Activated B cell treated with CpG ODN at 0.5 μM for 24 hours (primary cell): ENCODE measurements around the gene FAM114A1. TPM values are rescaled to one million over a fixed set of nuclear protein-coding genes. Genes with fewer than 3 reads are reported as not detected.
A peak's percentile ranks its signal among the peaks of the same experiment; 100 is the strongest.
"Not testable (repeated sequence)": the region's sequence is repeated elsewhere in the genome, so short reads cannot be mapped to it uniquely, and the experiment has no call there.

ENCODE experiments used
- ATAC-seq: fragments of 200-7000 bp; cut with Tn5 transposase; one replicate; pipeline ENCODE4 v1.10.0; 2021; ENCODE audit warnings: low read depth, mild to moderate bottlenecking, moderate library complexity
- CTCF ChIA-PET: fragments of 350-600 bp; sonication (Branson Sonifier 250); formaldehyde crosslinking; loops from one replicate; lab custom pipeline; 2021; ENCODE audit warnings: antibody characterized with exemption; lab: Charles Lee
- POLR2A ChIA-PET: fragments of 350-600 bp; sonication (Branson Sonifier 250); formaldehyde crosslinking; loops from one replicate; lab custom pipeline; 2021; ENCODE audit warnings: antibody characterized with exemption; lab: Charles Lee
- DNase-seq: peaks from one replicate; pipeline ENCODE4 v3.0.0; 2022
- H3K27ac Mint-ChIP-seq: one replicate; pipeline ENCODE4 v1.8.0; 2020; ENCODE audit warnings: mixed read lengths
- H3K27me3 Mint-ChIP-seq: one replicate; pipeline ENCODE4 v1.8.0; 2021; ENCODE audit warnings: mixed read lengths
- H3K36me3 Mint-ChIP-seq: one replicate; pipeline ENCODE4 v1.8.0; 2021; ENCODE audit warnings: low read depth, mixed read lengths
- H3K4me1 Mint-ChIP-seq: one replicate; pipeline ENCODE4 v1.8.0; 2021; ENCODE audit warnings: mixed read lengths
- H3K4me3 Mint-ChIP-seq: one replicate; pipeline ENCODE4 v1.8.0; 2020; ENCODE audit warnings: mild to moderate bottlenecking, mixed read lengths
- H3K9me3 Mint-ChIP-seq: one replicate; pipeline ENCODE4 v1.8.0; 2020; ENCODE audit warnings: mixed read lengths
- CTCF ChIP-seq: fragments of 200-600 bp; IDR thresholded peaks from one replicate; pipeline ENCODE4 v1.8.0; 2022; ENCODE audit warnings: antibody characterized with exemption, mild to moderate bottlenecking
- intact Hi-C: fragments of 100-400 bp; cut with micrococcal nuclease; formaldehyde crosslinking; loops from one replicate; pipeline ENCODE4 v1.15.1; 2024
- total RNA-seq: library from RNA; stranded (reverse); gene quantifications from 2 replicates; pipeline ENCODE4 v1.2.3, GENCODE V29; 2022

Gene FAM114A1
- total RNA-seq, 1 donor from 2014 or later: 3.3 TPM

DNA sequence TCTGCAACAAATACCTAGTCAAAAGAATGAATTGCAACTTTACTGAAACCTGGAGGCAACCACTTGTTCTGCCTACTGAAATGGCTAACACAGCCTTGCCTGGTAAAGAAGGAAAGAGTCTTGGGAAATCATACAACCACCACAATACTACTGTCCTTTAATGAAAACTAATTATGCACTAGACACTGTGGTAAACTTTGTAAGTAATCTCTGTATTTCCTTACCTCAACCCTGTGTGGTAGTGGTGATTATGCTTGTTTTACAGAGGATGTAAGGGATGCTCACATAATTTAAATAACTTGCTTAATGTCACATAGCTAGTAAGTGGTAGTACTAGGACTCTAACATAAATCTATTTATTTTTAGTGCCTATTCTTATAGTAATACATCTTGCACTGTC is 119.9 kb downstream of the FAM114A1 start:
- Mint-ChIP-seq H3K36me3 (peaks cover 66% of the 10 kb centered on the region), H3K4me1 (peaks cover 56% of the 10 kb centered on the region), H3K27ac (peak overlapping the region; percentile 72), H3K27me3 (no peaks in the 10 kb centered on the region), H3K4me3 (no peak overlapping the region), H3K9me3 (no peaks in the 10 kb centered on the region)
- ChIA-PET POLR2A (interaction anchor here (1.0 to 6.0 kb wide), 2 partner anchors 44 to 58 kb away, joined by 3 to 73 read pairs; no protein-coding TSS in a partner anchor), CTCF (interaction anchor here (1.1 to 1.6 kb wide), 2 partner anchors 84 to 148 kb away, joined by 4 read pairs; no protein-coding TSS in a partner anchor)
- ATAC-seq (peak; percentile 8), DNase-seq (no peak)
- intact Hi-C loops: loop anchor here (5.0 kb wide), 1 partner anchor 45 kb away; the partner anchor contains the start of gene TMEM156
- no peak for TF ChIP-seq CTCF

GRCh38 chr4:38988353-38988752 is 120.7 kb downstream of the FAM114A1 start:
- ChIA-PET POLR2A (interaction anchor here (1.0 to 6.0 kb wide), 2 partner anchors 43 to 57 kb away, joined by 3 to 73 read pairs; no protein-coding TSS in a partner anchor), CTCF (interaction anchor here (1.6 kb wide), 1 partner anchor 147 kb away, joined by 4 read pairs; no protein-coding TSS in a partner anchor)
- intact Hi-C loops: loop anchor here (5.0 kb wide), 1 partner anchor 44 kb away; the partner anchor contains the start of gene TMEM156
- H3K27ac Mint-ChIP-seq: peak overlapping the region; percentile 85
- ATAC-seq, H3K9me3 Mint-ChIP-seq, DNase-seq, H3K27me3 Mint-ChIP-seq, H3K4me3 Mint-ChIP-seq: not testable (repeated sequence)
- peaks cover 56% of the 10 kb centered on the region for H3K4me1 Mint-ChIP-seq
- peaks cover 60% of the 10 kb centered on the region for H3K36me3 Mint-ChIP-seq

DNA sequence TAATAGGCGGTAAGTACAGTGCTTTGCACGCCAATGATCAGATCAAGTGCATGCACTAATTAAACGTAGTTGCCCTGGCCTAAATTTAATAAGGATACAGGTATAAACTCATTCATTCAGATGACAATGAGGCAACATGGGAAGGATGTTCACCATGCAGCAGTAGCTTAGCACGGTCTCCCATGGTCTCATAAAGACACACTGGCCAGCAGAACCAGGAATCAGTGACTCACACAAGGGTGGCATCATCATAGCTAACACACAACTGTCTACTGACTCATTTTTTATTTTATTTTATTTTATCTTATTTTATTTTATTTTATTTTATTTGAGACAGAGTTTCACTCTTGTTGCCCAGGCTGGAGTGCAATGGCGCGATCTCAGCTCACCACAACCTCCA is 121.9 kb downstream of the FAM114A1 start:
- Mint-ChIP-seq H3K27ac (peak overlapping the region; percentile 85), H3K4me3 (no peak overlapping the region), H3K4me1 (peaks cover 47% of the 10 kb centered on the region), H3K9me3 (no peaks in the 10 kb centered on the region), H3K36me3 (peaks cover 62% of the 10 kb centered on the region), H3K27me3 (no peaks in the 10 kb centered on the region)
- DNase-seq (no peak), ATAC-seq (no peak)
- ChIA-PET POLR2A (interaction anchor here (6.0 kb wide), 1 partner anchor 56 kb away, joined by 73 read pairs; no protein-coding TSS in a partner anchor), CTCF (no interaction called here)
- no peak for TF ChIP-seq CTCF
- intact Hi-C loops: loop anchor here (5.0 kb wide), 1 partner anchor 43 kb away; the partner anchor contains the start of gene TMEM156

DNA sequence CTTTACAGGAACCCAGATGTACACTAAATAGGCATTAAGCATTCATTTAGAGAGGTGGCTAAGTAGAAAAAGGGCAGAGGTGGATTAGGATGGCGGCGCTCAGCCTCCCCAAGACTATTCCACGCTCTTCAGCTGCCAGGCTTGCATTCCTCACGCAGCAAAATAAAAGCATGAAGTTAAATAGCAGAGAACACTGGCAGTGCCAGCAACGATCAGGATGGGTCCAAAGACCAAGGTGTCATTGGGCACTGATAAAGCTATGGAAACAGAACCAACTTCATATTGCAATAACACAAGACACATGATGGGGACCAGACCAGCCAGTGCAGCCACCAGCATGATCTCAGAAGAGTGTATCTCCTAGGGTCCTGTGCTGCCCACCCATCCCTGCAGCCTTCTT is 122.6 kb downstream of the FAM114A1 start:
- peaks cover 42% of the 10 kb centered on the region for H3K4me1 Mint-ChIP-seq
- no peaks in the 10 kb centered on the region for H3K27me3 Mint-ChIP-seq
- no peak for TF ChIP-seq CTCF
- DNase-seq (no peak), ATAC-seq (no peak)
- peak overlapping the region; percentile 24 for H3K27ac Mint-ChIP-seq
- peaks cover 69% of the 10 kb centered on the region for H3K36me3 Mint-ChIP-seq
- no peaks in the 10 kb centered on the region for H3K9me3 Mint-ChIP-seq
- H3K4me3 Mint-ChIP-seq: no peak overlapping the region
- CTCF ChIA-PET: no interaction called here
- POLR2A ChIA-PET: interaction anchor here (0.5 kb wide), 1 partner anchor 37 kb away, joined by 5 read pairs; no protein-coding TSS in a partner anchor
- intact Hi-C loops: no loop called here

DNA sequence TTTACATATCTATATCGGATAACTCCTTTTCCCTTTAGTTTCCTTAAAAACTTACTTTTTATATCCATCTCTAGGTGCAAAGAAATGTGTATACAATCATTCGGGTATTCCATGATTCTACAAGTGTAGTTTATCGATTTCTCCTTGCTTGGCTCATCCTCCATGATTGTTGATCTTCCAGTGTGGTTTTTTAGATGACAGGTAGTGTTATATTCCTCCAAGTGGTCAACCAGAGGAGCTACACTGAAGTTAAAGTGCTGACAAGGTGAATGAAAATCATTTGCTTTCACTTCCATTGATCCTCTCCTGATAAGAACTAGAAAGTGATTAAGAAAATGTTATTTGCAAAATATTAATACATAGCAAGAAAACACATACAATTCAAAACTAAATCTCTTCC is 126.1 kb downstream of the FAM114A1 start:
- peak overlapping the region; percentile 20 for H3K27ac Mint-ChIP-seq
- H3K9me3 Mint-ChIP-seq: no peaks in the 10 kb centered on the region
- H3K36me3 Mint-ChIP-seq: peaks cover 76% of the 10 kb centered on the region
- intact Hi-C loops: no loop called here
- no peak for ATAC-seq
- no peaks in the 10 kb centered on the region for H3K27me3 Mint-ChIP-seq
- no peak for DNase-seq
- ChIA-PET CTCF (interaction anchor here (1.0 to 1.3 kb wide), 3 partner anchors 50 to 91 kb away, joined by 3 to 4 read pairs (median 4); no protein-coding TSS in a partner anchor), POLR2A (no interaction called here)
- peaks cover 15% of the 10 kb centered on the region for H3K4me1 Mint-ChIP-seq
- TF ChIP-seq CTCF: no peak
- no peak overlapping the region for H3K4me3 Mint-ChIP-seq
